Panc1 (cell line): ENCODE results near the gene PLA2G15. TPM values are rescaled to one million over a fixed set of nuclear protein-coding genes. Genes with fewer than 3 reads are reported as not detected.

ENCODE experiments used
- ATAC-seq: fragments of 200-7000 bp; cut with Tn5 transposase; 2 replicates; pipeline ENCODE4 v1.9.1; 2020; ENCODE audit warnings: mild to moderate bottlenecking, moderate library complexity
- BruUV-seq: library from RNA; stranded (reverse); fragments of 400-500 nt; replicated peaks from 2 replicates; lab custom pipeline; 2021; lab: Mats Ljungman, UMichigan
- CTCF ChIA-PET: fragments of 300-600 bp; sonication (Branson Sonifier 250); formaldehyde crosslinking; loops from one replicate; lab custom pipeline; 2022; ENCODE audit warnings: antibody characterized with exemption; lab: Charles Lee
- POLR2A ChIA-PET: fragments of 300-600 bp; sonication (Branson Sonifier 250); formaldehyde crosslinking; loops from one replicate; lab custom pipeline; 2022; ENCODE audit warnings: antibody characterized with exemption; lab: Charles Lee
- DNase-seq: peaks from one replicate; pipeline ENCODE4 v3.0.0-alpha.2; 2010; ENCODE audit warnings: low read depth, low spot score
- H3K27ac ChIP-seq: 2 replicates; pipeline ENCODE4 v1.5.1; 2011; ENCODE audit warnings: mild to moderate bottlenecking, low read length, inconsistent platforms
- H3K27me3 ChIP-seq: fragments of 200-500 bp; sonication (Bioruptor generic); 2 replicates; pipeline ENCODE4 v1.6.0; 2014; ENCODE audit warnings: low read length, inconsistent platforms; ENCODE audit not compliant: control insufficient read depth, insufficient read depth
- H3K36me3 ChIP-seq: fragments of 200-500 bp; sonication (Bioruptor generic); 2 replicates; pipeline ENCODE4 v1.5.1; 2014; ENCODE audit warnings: inconsistent platforms, mild to moderate bottlenecking, low read length, moderate library complexity; ENCODE audit not compliant: control insufficient read depth, insufficient read depth
- H3K4me1 ChIP-seq: 2 replicates; pipeline ENCODE4 v1.5.1; 2011; ENCODE audit warnings: inconsistent platforms, mild to moderate bottlenecking, low read length, moderate library complexity; ENCODE audit not compliant: control insufficient read depth, insufficient read depth
- H3K4me3 ChIP-seq, 2 experiments: 2 replicates each; pipeline ENCODE4 v1.5.1; 2011 to 2012; ENCODE audit warnings: low read depth in 2 of 2, low read length in 2 of 2, mild to moderate bottlenecking in 2 of 2, inconsistent platforms in 1 of 2, moderate library complexity in 1 of 2
- H3K9me3 ChIP-seq: fragments of 200-500 bp; sonication (Bioruptor generic); 2 replicates; pipeline ENCODE4 v1.5.1; 2014; ENCODE audit warnings: low read depth, mild to moderate bottlenecking, inconsistent platforms, low read length, moderate library complexity; ENCODE audit not compliant: control insufficient read depth, insufficient read depth
- CTCF ChIP-seq: fragments of 450-650 bp; IDR thresholded peaks from 2 replicates; pipeline ENCODE4 v1.5.1; 2017; ENCODE audit warnings: mild to moderate bottlenecking
- POLR2AphosphoS5 ChIP-seq: IDR thresholded peaks from 2 replicates; pipeline ENCODE4 v1.6.1; 2012; ENCODE audit warnings: mild to moderate bottlenecking, low read depth, low read length, moderate library complexity
- REST ChIP-seq, 2 experiments: IDR thresholded peaks; 2 replicates each; pipeline ENCODE4 v1.6.1; 2011 to 2012; ENCODE audit warnings: low read depth in 2 of 2, control low read depth in 1 of 2, low read length in 1 of 2, mild to moderate bottlenecking in 1 of 2, moderate library complexity in 1 of 2; ENCODE audit not compliant: insufficient read depth in 1 of 2
- SIN3A ChIP-seq: IDR thresholded peaks from 2 replicates; pipeline ENCODE4 v1.6.1; 2012; ENCODE audit warnings: low read depth, mild to moderate bottlenecking, low read length, moderate library complexity, borderline replicate concordance; ENCODE audit not compliant: insufficient read depth
- TCF7L2 ChIP-seq: IDR thresholded peaks from 2 replicates; pipeline ENCODE4 v1.6.1; 2011; ENCODE audit warnings: mild to moderate bottlenecking, low read depth, low read length, inconsistent platforms
- in situ Hi-C: cut with HindIII; loops from 2 replicates; pipeline ENCODE4 v1.10.0; 2016; ENCODE audit warnings: low sequenced_read_pairs, low pct_unique_long_range_greater_than_20kb
- intact Hi-C: fragments of 100-400 bp; cut with micrococcal nuclease; formaldehyde crosslinking; loops from one replicate; pipeline ENCODE4 v1.10.0; 2022; ENCODE audit not compliant: unreplicated experiment
- total RNA-seq: library from RNA; stranded (reverse); gene quantifications from one replicate; pipeline ENCODE4 v1.2.1, GENCODE V29; 2021; ENCODE audit not compliant: unreplicated experiment

The PLA2G15 gene
- total RNA-seq, 1 experiment from 2014 or later, result 14.3 TPM

GRCh38 chr16:68269793-68270192, 24.6 kb downstream of the PLA2G15 start:
- POLR2A ChIA-PET, result interaction anchor here (0.6 kb wide), 1 partner anchor 10 kb away, joined by 3 read pairs; no protein-coding TSS in a partner anchor
- peaks cover 17% of the 10 kb centered on the region for H3K4me1 ChIP-seq

GRCh38 chr16:68270353-68270752, 25.2 kb downstream of the PLA2G15 start:
- Histone ChIP-seq H3K9me3 (no peaks in the 10 kb centered on the region), H3K4me3 (no peak overlapping the region), H3K4me1 (peaks cover 17% of the 10 kb centered on the region), H3K36me3 (no peaks in the 10 kb centered on the region), H3K27me3 (no peaks in the 10 kb centered on the region), H3K27ac (no peak overlapping the region)
- POLR2A ChIA-PET, result interaction anchor here (0.7 kb wide), 1 partner anchor 8 kb away, joined by 7 read pairs; no protein-coding TSS in a partner anchor
- CTCF ChIA-PET, result no interaction called here
- in situ Hi-C loops, result no loop called here
- DNase-seq (no peak), ATAC-seq (no peak)
- BruUV-seq, result no TSS peak
- no peak for TF ChIP-seq TCF7L2
- TF ChIP-seq SIN3A, result no peak
- TF ChIP-seq REST (IDR thresholded peaks at IDR 0.05; ENCODE audit: insufficient read depth in 1 of 2, low read depth in 2 of 2, low read length in 1 of 2), result no peak
- no peak for TF ChIP-seq POLR2AphosphoS5
- TF ChIP-seq CTCF, result no peak
- intact Hi-C loops, result no loop called here

More at GRCh38 chr16:68269793-68270192, 24.6 kb downstream of the PLA2G15 start:
- H3K27me3 ChIP-seq, result no peaks in the 10 kb centered on the region
- H3K9me3 ChIP-seq, result no peaks in the 10 kb centered on the region
- H3K4me3 ChIP-seq, result no peak overlapping the region
- TF ChIP-seq REST (IDR thresholded peaks at IDR 0.05; ENCODE audit: insufficient read depth in 1 of 2, low read depth in 2 of 2, low read length in 1 of 2) (no peak), POLR2AphosphoS5 (no peak), CTCF (no peak), SIN3A (no peak), TCF7L2 (no peak)
- in situ Hi-C loops (no loop called here), intact Hi-C loops (no loop called here)
- CTCF ChIA-PET, result no interaction called here
- no peak overlapping the region for H3K27ac ChIP-seq
- ATAC-seq (no peak), DNase-seq (no peak)
- BruUV-seq, result no TSS peak
- H3K36me3 ChIP-seq, result no peaks in the 10 kb centered on the region; the same call in 1 of the 2 replicates
